Suprapubic skin (tissue), 4 donors: ENCODE measurements around the gene GFOD2. TPM values are rescaled to one million over a fixed set of nuclear protein-coding genes. Genes with fewer than 3 reads are reported as not detected.

Experiments
- total RNA-seq, 4 donors: library from RNA; depleted of rRNA; stranded (reverse); fragments of >200 nt; gene quantifications; one replicate each; pipeline ENCODE4 v1.1.0, GENCODE V29; 2016

The GFOD2 gene
- total RNA-seq, 4 donors from 2014 or later, result 18.3 to 31.1 (median 25.9) TPM

Other genes starting within 250 kb of the GFOD2 start
- 100 to 1,000 TPM in 3 of 4 donors, 10 to 100 TPM in 1; 90.0 to 134 (median 110) TPM for gene ATP6V0D1, start 238.2 kb downstream of the GFOD2 start, total RNA-seq
- gene AGRP, start 235.8 kb downstream of the GFOD2 start, total RNA-seq, result not detected
- 10 to 100 TPM; 20.6 to 41.5 (median 28.3) TPM for gene RIPOR1, start 190.5 kb downstream of the GFOD2 start, total RNA-seq
- 10 to 100 TPM; 36.2 to 50.1 (median 46.9) TPM for gene CTCF, start 156.8 kb downstream of the GFOD2 start, total RNA-seq
- gene CARMIL2, start 74.2 kb downstream of the GFOD2 start, total RNA-seq, result 1 to 10 TPM in 1 of 4 donors, under 1 TPM in 3; 0.19 to 2.3 (median 0.51) TPM
- gene ACD, start 59.1 kb downstream of the GFOD2 start, total RNA-seq, result 10 to 100 TPM; 17.6 to 33.9 (median 22.3) TPM
- gene PARD6A, start 58.4 kb downstream of the GFOD2 start, total RNA-seq, result 1 to 10 TPM; 2.3 to 4.3 (median 3.4) TPM
- gene ENKD1, start 52.6 kb downstream of the GFOD2 start, total RNA-seq, result 10 to 100 TPM; 10.1 to 33.6 (median 13.7) TPM
- 1 to 10 TPM; 2.1 to 6.8 (median 3.6) TPM for gene C16orf86, start 52.5 kb downstream of the GFOD2 start, total RNA-seq
- gene RANBP10, start 87.2 kb upstream of the GFOD2 start, total RNA-seq, result 10 to 100 TPM; 18.4 to 35.2 (median 27.6) TPM
- 1 to 10 TPM in 2 of 4 donors, under 1 TPM in 2; 0.34 to 1.4 (median 0.87) TPM for gene TSNAXIP1, start 87.6 kb upstream of the GFOD2 start, total RNA-seq
- gene THAP11, start 123.0 kb upstream of the GFOD2 start, total RNA-seq, result 10 to 100 TPM; 45.7 to 92.0 (median 76.4) TPM
- 100 to 1,000 TPM; 101 to 161 (median 113) TPM for gene NUTF2, start 127.6 kb upstream of the GFOD2 start, total RNA-seq
- gene CENPT, start 128.4 kb upstream of the GFOD2 start, total RNA-seq, result 100 to 1,000 TPM; 140 to 311 (median 201) TPM
- gene EDC4, start 153.7 kb upstream of the GFOD2 start, total RNA-seq, result 100 to 1,000 TPM in 1 of 4 donors, 10 to 100 TPM in 3; 59.5 to 110 (median 68.0) TPM
- gene NRN1L, start 165.6 kb upstream of the GFOD2 start, total RNA-seq, result 1 to 10 TPM in 3 of 4 donors, not detected in 1; 4.3 to 5.6 (median 4.7) TPM
- 10 to 100 TPM; 16.4 to 26.9 (median 24.5) TPM for gene PSKH1, start 173.9 kb upstream of the GFOD2 start, total RNA-seq
- gene CTRL, start 212.5 kb upstream of the GFOD2 start, total RNA-seq, result 1 to 10 TPM in 3 of 4 donors, under 1 TPM in 1; 0.55 to 2.7 (median 1.8) TPM
- gene PSMB10, start 217.5 kb upstream of the GFOD2 start, total RNA-seq, result 10 to 100 TPM; 13.5 to 31.2 (median 16.3) TPM
- 10 to 100 TPM; 10.6 to 61.4 (median 22.6) TPM for gene LCAT, start 224.8 kb upstream of the GFOD2 start, total RNA-seq
- 100 to 1,000 TPM in 1 of 4 donors, 10 to 100 TPM in 3; 31.2 to 165 (median 72.2) TPM for gene SLC12A4, start 249.3 kb upstream of the GFOD2 start, total RNA-seq